Measurements from ENCODE around the gene LPAR2.

- TF ChIP-seq POLR2AphosphoS5 (IDR thresholded peaks at IDR 0.05; ENCODE audit: borderline replicate concordance, low read depth, low read length), result no peak
- TF ChIP-seq FOXP2 (optimal IDR thresholded peaks at IDR 0.05; ENCODE audit: control extremely low read depth, extremely low read length, insufficient read depth), result no peak
- TF ChIP-seq EZH2 (IDR thresholded peaks at IDR 0.05), result no peak
Measured at GRCh38 chr19:19661675-19662251, 33.7 kb upstream of the LPAR2 start.

Measured in SK-N-MC (cell line).